Activated effector memory CD4-positive, alpha-beta T cell treated with anti-CD3 and anti-CD28 coated beads, Interleukin-2, amount 50 U/mL, for 16 hours (primary cell): ENCODE data around the gene MFSD2B.
"Not testable (repeated sequence)": the region's sequence is repeated elsewhere in the genome, so short reads cannot be mapped to it uniquely, and the experiment has no call there.

Experiments
- DNase-seq: peaks from one replicate; pipeline ENCODE4 v3.0.0-alpha.2; 2020

Gene MFSD2B, protein sequence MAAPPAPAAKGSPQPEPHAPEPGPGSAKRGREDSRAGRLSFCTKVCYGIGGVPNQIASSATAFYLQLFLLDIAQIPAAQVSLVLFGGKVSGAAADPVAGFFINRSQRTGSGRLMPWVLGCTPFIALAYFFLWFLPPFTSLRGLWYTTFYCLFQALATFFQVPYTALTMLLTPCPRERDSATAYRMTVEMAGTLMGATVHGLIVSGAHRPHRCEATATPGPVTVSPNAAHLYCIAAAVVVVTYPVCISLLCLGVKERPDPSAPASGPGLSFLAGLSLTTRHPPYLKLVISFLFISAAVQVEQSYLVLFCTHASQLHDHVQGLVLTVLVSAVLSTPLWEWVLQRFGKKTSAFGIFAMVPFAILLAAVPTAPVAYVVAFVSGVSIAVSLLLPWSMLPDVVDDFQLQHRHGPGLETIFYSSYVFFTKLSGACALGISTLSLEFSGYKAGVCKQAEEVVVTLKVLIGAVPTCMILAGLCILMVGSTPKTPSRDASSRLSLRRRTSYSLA

DNA sequence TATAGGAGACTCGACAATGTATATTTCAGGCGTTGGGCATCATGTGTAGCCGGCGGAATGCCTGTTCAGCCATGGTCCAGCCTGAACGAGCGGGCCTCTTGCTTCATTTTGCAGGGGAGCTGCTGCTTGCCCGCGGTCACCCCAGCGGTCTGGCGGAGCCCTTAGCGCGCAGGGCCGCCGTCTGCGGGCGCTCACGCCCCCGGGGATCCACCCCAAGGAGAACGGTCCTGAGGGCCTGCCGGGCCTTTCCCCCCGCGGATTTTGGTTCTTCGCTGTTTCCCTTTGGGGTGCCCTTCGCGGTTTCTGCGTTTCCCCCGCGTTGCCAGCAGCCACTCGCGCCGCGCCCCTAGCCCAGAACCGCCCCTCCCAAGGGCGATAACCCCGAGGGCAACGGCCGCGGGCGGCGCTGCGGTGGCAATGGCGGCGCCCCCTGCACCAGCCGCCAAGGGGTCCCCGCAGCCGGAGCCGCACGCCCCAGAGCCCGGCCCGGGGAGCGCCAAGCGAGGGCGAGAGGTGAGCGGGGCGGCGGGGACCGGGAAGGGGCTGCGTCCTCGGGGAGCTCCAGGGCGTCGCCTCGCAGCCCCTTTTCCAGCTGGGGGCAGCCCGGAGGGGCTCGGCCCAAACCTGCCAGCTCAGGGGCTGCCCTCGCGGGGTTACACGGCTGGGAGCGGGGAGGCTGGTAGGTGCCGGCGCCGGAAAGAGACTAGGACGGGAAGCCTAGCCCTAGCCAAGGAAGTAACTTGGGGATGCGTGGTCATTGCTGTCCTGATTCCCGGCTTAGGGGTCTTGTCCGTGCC lies at the start of gene MFSD2B:
Gene MFSD2B, plus strand, starts transcription at position 406 of the 797 bp plus-strand sequence. Its CDS starts 12 bp downstream, at position 418.
- DNase-seq, result no peak

DNA sequence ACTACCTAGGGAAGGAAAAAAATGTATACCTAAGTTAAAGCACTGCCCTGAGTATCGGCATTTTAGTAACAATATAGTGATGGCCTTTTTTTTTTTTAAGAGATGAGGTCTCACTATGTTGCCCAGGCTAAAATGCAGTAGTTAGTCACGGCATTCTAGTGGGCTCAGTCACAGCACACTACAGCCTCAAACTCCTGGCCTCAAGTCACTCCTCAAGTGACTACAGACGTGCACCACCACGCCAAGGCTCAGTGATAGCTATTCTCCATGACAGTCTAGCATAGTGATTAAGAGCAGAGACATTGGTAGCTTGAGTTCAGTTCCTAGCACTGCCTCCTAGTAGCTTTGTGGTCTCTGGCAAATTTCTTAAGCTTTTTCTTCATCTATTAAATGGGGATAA lies 42.0 kb upstream of the MFSD2B start:
- DNase-seq, result no peak

DNA sequence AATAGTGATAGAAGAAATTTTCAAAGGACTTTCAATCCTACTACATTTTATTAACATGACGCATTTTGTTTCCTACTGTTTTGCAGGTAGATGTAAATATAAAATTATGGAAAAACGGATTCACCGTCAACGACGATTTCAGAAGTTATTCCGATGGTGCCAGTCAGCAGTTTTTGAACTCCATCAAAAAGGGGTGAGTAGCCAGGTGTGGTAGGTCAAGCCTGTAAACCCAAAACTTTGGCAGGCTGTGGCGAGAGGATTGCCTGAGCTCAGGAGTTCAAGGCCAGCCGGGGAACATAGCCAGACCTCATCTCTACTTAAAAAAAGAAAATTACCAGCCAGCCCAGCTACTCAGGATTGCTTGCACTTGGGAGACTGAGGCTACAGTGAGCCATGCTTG lies 33.0 kb upstream of the MFSD2B start:
- DNase-seq, result no peak

DNA sequence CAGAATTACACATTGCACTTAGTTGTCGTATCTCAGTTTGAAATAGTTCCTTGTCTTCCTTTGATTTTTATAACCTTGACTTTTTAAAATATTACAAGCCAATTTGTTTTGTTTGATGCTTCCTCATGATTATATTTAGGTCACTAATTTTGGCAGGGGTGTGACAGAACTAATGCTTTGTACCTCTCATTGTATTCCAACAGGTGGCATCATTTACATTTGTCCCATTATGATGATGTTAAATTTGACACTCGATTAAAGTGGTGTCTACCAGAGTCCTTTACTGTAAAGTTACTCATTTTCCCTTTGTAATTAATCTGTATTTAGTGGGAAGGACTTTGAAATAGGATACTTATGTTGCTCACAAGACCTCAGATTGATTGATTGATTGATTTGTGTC lies 21.5 kb upstream of the MFSD2B start:
- no peak for DNase-seq

DNA sequence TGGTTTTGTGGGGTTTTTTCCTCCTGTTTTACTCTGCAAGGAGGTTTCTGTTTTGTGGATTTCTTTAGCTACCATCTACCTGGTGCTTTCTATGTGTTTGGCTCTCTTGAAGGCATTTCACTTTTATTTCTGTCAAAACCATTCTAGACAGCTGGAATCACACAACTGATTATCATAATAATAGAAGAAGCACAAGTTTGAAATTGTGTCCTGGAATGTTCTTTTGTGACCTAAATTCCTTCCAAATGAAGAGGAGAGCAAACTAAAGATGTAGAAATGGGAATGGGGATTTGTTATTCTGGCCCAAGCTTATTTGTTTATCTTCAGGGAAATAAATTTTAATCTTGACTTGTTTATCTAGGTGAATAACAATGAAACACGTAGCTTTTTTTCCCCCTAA lies 17.0 kb upstream of the MFSD2B start:
- no peak for DNase-seq

DNA sequence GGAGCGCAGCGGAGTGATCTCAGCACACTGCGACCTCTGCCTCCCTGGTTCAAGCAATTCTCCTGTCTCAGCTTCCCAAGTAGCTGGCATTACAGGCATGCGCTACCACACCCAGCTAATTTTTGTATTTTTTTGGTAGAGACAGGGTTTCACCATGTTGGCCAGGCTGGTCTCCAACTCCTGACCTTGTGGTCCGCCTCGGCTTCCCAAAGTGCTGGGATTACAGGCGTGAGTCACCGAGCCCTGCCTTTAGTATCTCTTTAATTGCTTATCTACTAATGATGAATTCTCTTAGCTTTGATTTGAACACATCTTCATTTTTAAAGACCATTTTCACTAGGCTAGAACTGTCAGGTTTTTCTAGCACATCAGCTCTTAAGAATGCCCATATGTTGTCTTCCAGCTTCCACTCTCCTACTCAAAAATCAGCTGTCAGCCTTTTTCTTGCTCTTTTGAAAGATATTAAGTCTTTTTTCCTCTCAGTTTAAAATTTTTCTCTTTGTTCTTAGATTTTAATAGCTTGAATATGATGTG lies 16.1 kb upstream of the MFSD2B start:
- no peak for DNase-seq

DNA sequence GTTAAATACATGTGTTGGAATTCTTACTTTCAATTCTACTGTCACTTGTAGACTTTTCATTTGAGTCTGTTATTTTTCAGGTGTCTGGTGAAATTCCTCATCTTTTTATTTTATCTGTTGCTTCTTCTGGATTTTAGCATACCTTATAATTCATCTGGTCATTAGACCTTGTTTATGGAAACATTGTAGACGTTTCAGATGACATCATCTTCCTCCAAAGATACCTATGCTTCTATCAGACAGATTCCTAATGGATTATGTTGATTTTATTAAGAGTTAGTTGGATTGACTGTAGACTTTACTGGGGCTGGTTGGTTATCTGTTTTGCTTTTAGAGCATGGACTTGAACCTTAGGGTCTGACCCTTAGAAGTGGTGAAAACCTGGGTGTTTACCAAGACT lies 15.3 kb upstream of the MFSD2B start:
- DNase-seq, result no peak

DNA sequence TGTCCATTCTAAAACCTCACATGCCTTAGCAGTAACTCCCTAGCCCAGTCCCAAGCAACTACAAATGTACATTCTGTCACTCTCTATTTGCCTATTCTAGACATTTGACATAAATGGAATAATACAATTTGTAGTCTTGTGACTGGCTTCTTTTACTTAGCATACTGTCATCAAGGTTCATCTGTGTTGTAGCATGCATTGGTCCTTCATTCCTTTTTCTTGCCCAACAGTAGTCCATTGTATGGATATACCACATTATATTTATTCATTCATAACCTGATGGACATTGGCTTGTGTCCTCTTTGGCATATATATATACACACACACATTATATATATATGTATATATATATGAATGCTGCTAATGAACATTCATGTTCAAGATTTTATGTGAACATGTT lies 2.2 kb upstream of the MFSD2B start:
- DNase-seq, result no peak

DNA sequence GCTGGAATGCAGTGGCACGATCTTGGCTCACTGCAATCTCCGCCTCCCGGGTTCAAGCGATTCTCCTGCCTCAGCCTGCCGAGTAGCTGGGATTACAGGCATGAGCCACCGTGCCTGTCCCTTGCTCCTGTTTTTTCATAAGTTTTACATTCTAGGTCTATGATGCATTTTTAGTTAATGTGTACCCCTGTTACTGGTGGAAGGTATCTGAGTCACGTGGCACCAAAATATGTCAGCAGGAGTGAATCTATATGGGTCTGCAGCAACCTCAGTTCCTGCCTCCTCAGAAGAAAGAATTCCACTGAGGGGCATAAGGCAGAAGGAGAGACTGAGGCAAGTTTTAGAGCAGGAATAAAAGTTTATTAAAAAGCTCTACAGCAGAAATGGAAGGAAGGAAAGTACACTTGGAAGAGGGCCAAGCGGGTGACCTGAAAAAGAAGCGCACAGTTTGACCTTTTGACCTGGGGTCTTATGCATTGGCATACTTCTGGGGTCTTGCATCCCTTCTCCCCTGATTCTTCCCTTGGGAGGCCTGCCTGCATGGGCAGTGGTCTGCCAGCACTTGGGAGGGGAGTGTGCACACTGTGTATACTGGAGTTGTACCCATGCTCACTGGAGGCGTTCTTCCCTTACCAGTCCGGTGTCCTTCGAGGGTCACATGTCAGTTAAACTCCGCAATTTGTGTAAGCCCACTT lies 1.1 kb upstream of the MFSD2B start:
- no peak for DNase-seq

DNA sequence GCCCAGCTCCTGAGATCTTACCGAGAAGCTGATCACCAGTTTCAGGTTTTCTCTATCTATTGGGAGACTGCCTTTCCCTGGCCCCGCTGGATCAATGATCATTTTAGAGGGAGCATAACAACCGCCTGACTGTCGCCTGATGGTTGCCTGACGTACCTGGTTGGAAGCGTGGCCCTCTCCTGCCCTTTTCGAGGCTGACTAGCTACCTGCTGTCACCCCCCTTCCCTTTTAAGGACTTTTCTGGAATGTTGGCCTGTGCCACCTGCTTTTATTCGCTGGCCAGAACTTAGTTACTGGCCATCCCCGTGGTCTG lies 562 bp upstream of the MFSD2B start:
- no peak for DNase-seq

DNA sequence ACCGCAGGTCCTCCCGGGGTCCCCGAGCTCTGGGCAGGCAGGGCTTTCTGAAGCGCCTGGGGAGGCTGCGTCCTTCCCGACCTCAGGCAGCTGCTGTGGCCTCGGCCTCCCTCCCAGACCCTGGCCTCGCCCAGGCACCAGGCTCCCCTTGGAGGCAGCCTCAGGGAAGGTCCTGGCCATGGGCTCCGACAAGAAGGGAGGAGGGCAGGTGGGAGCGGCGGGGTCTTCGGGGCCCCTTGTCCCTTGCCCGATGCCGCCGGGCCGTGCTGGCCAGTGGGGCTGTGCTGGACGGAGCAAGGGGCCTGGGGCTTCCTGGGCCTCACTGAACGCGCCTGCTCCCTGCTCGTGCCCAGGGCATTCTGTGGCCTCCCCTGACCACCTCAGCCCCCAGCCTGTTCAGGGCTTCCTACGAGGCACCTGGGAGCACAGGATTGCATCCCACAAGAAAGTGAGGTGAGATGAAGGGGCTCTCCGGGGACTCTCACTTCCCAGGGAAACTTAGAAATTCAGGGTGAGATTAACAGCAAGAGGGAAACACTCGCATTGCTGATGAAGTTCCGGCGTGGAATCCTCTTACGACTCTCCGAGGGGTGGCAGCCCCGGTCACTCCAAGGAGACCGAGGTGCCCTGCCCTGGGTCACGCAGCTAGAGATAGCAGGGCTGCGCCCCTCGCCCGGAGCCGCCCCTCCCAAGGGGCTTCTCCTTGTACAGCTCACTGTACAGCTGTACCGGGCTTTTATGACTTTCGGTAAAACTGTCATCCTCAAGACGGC lies 778 bp downstream of the MFSD2B start:
- no peak for DNase-seq

DNA sequence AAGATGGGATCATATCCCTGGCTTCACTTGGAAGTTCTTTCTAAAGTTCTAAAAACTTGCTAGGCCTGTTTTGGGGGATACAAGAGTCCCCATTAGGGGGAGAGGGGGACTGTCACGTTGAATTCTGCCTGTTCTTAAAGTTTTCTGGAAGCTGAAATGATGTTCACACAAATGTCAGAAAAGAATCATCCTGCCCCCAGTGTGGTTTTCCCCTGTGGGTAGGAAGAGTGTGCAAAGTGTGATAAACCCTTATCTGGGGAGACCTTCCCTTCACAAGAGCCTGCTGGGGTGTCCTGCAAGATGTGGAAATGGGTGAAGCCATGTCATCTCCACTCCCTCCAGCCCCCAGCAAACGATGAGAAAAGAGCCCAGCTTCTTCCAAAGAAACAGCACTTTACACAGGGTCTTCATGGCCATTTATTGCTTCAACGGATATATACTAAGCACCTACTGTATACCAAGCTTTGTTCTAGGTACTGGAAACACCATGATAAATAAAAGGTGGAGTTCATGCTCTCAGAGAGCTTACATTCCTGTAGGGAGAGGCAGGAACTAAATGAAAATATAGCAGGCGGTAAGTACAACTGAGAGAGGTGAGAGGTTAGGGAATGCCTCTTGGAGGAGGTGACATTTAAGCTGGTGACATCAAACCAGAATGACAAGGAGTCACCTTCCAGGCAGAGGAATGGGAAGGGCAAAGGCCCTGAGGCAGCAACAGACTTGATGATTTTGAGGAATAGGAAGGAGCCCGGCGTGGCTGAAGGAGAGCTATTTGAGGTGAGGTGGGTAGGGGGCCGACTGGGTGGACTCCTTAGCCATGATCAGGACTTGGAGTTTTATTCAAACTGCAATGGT lies 1.6 kb downstream of the MFSD2B start:
- no peak for DNase-seq

DNA sequence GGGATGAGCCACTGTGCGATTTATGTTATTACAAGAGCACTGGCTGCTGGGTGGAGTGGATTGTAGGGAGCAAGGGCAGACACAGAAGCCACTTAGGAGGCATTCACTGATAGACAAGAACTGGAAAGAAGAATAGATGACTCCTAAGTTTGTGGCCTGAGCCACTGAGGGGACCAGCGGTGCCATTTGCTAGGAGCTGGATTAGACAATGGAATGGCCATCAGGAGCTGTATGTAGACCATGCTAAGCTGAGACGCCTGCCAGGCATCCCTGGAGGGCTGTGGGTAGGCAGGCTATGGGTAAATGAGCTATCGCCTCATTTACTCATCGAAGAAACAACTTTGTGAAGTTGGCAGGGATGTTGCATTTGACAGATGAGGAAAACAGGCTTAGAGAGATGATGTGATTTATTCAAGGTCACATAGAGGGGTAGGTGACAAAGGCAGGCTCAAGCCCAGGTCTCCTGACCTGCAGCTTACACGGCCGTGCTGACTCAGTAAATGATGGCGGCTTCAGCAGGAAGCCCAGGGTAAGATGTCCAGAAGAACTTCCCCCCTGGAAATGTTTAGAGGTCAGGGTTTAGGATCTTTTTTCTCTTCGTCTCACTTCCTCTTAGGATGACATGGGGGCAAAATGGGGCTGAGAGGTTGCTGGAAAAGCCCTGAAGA lies 2.8 kb downstream of the MFSD2B start:
- DNase-seq, result no peak

DNA sequence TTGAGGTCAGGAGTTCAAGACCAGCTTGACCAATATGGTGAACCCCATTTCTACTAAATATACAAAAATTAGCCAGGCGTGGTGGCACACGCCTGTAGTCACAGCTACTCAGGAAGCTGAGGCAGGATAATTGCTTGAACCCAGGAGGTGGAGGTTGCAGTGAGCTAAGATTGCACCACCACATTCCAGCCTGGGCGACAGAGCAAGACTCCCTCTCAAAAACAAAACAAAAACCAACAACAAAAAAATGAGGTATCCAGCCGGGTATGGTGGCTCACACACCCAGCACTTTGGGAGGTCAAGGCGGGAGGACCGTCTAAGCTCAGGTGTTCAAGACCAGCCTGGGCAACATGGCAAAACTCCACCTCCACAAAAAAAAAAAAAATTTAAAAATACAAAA lies 5.0 kb downstream of the MFSD2B start:
- not testable (repeated sequence) for DNase-seq

DNA sequence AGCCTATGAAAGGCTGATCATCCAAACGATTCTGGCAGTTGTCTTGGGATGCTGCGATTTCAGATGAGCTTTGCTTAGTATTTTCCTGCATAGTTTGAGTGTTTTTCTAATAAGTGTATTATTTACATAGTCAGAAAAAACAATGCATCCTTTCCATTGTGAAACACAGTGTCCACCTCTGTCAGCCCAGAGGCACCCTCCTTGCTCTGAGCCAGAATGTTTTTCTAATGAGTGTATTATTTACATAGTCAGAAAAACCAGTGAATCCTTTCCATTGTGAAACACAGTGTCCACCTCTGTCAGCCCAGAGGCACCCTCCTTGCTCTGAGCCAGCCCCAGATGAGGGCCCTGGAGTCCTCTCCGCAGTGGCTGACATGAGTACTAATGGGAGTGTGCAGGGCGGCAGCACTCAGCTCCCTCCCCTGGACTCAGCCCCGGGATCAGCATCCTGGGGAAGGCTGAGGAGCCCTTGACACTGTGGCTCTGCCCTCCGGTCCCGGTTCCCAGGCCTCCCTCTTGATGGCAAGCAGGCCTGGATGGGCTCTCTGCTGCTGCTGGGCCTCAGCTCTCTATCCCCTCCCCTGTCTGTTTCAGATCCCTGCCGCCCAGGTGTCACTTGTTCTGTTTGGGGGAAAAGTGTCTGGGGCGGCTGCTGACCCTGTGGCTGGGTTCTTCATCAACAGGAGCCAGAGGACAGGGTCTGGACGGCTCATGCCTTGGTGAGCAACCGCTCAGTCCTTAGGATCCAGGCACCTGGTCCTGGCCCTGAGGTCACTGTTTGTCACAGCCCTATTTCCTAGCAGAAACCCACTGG lies 5.9 kb downstream of the MFSD2B start:
- DNase-seq, result no peak

DNA sequence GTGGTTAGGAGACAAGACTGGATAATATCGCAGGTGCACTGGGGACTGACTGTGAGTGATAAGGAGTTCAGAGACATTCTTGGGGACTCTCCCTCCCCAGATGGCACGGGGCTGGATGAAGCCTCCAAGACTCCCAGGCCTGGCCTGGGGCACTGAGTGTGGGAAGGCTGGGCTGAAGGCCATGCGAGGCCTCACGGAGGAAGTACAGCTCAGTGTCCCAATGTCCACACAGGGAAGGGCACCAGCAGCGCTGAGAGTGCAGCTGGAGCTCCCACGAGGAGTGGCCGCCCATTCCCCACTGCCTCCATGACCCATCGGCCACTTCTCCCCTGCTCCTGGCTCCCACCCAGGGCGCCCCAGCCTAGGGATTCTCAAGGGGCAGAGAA lies 6.5 kb downstream of the MFSD2B start:
- DNase-seq, result no peak

DNA sequence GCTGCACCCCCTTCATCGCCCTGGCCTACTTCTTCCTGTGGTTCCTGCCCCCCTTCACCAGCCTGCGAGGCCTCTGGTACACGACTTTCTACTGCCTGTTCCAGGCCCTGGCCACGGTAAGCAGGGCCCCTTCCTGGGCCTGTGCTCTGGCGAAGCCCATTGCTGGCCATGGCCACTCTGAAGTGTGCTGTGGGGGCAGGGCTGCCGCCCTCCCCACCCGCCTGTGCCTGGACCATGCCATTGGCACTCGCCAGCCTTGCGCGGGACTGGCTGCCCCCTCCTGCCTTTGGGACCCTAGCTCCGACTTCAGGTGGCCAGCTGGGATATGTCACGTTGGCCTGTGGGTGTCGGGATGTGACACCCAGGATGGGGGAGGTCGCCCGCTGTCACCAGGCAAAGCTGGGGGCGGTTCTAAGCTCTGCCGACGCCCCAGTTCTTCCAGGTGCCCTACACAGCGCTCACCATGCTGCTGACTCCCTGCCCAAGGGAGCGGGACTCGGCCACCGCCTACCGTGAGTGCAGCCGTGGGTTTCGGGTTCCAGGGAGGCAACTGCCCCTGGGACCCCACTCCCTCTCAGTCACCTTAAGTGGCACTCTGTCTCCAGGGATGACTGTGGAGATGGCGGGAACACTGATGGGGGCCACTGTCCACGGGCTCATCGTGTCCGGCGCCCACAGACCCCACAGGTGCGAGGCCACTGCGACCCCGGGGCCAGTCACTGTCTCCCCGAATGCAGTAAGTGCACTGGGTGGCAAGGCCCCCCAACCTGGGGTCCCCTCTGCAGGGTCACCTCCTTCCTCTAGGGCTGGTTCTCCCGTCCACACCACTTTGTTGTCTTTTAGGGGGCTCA lies 7.2 kb downstream of the MFSD2B start:
- DNase-seq, result no peak

DNA sequence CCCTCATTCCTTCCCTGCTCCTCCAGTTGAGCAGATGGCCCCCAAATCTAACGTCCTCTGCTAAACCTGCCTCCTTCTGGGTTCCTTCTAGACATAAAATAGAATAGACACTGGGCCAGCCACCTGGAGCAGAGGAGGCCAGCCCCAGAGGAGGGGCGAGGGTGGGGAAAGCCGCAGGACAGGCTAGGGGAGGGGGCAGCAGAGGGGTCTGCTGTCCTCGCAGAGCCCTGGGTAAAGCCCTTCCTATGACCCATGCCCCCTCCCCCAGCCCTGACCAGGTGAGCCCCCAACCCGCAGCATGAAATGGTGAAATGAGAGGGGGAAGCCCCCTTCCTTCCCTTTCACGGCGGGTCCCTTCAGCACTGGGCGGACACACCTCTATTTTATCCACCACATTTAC lies 7.8 kb downstream of the MFSD2B start:
- DNase-seq, result no peak

DNA sequence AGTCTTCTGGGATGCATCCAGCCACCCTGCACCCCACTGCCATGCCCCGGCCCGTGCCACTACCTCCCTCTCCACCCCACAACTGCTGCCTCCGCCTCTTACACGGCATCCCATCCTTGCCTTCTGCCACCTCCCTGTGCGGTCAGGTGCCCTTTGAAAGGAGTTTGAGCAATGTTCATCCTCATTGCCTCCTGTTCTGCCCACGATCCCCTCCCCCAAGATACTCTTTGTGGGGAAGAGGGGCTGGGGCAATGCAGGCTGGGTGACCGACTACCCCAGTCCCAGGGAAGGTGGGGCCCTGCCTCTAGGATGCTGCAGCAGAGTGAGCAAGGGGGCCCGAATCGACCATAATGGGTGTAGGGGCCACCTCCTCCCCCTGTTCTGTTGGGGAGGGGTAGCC lies 8.4 kb downstream of the MFSD2B start:
- DNase-seq, result no peak
